ENCODE results near the gene ZDHHC14.
"Not testable (repeated sequence)": the region's sequence is repeated elsewhere in the genome, so short reads cannot be mapped to it uniquely, and the experiment has no call there.

ZDHHC14 gene

DNA sequence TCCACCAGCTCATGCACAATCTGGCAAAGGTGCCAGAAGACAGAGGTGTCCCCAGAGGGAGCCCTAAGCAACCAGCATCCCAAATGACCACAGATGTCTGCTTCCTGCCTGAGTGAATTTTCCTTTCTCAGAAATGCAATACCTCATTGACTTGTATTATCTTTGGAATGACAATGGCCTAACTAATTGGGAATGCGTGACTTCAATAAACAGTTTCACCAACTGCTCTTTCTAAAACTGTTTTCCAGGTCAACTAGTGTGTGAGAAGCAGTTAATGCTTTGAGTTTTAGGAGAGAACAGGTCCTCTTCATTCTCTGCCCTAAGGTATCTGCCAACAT, 333.1 kb downstream of the ZDHHC14 start:
- no peak for DNase-seq (ENCODE audit: low read depth in 3 of 3)

GRCh38 chr6:157715728-157716164, 334.8 kb downstream of the ZDHHC14 start:
- DNase-seq (ENCODE audit: low read depth in 3 of 3), result no peak

GRCh38 chr6:157716251-157716995, 335.4 kb downstream of the ZDHHC14 start:
- DNase-seq (ENCODE audit: low read depth in 3 of 3), result no peak

DNA sequence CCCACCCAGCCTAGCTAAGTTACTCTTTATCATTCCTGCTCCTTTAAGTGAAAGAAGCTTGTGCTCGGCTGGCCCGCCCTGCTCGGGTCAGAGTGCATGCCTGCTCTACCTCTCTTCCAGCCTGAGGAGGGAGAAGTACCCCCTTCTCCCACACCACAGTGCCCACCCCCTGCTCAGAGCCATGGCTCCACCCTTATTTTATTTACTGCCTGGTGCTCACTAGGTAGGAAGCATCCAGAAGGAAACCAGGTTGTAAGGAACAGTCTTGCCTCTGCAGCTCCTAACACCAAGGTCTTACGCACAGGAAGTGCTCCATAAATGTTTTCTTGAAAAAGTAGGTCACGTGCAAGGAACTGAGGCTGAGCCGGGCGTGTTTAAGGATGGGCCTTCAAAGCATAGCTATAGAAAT, 336.4 kb downstream of the ZDHHC14 start:
- DNase-seq (ENCODE audit: low read depth in 3 of 3), result no peak

DNA sequence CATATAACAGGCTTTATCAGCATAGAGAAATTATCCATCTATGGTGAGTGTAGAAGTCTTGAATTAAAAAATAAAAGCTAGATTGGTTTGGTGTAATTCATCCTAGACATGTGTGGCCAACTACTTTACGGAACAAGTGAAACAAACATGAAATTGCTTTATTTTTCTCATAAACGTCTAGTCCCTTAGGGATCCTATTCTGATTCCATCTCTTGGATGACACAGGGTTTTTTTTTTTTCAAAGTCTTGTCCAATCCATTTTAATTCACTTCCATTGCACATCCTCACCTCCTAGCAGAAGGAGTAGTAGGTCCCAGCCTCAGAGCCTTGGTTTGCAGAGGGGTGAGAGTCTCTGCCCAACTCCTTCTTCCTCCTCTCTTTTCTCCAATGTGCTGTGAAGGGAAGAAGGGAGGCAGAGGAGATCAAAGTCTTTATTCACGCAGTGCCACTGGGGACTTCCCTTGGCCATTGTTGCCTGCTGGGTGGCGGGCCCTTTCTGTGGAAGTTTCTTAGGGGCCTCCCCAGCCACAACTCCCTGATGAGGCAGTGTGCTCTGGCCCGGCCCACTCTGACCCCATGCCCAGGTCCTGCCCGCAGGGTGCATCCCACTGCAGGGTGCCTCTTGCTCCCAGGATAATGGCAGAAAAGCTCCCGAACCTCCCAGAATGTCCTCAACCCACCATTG, 337.7 kb downstream of the ZDHHC14 start:
- DNase-seq (ENCODE audit: low read depth in 3 of 3), result no peak

DNA sequence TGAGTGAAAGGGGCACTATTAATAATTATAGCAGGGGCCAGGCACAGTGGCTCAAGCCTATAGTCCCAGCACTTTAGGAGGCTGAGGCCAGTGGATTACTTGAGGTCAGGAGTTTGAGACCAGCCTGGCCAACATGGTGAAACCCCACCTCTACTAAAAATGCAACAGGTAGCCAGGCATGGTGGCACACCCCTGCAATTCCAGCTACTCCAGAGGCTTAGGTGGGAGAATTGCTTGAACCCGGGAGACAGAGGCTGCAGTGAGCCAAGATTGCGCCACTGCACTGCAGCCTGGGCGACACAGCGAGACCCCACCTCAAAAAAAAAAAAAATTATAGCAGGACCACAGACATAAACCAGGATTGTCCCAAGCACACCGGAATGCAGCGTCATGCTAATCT, 340.0 kb downstream of the ZDHHC14 start:
- DNase-seq (ENCODE audit: low read depth in 3 of 3), result not testable (repeated sequence)

DNA sequence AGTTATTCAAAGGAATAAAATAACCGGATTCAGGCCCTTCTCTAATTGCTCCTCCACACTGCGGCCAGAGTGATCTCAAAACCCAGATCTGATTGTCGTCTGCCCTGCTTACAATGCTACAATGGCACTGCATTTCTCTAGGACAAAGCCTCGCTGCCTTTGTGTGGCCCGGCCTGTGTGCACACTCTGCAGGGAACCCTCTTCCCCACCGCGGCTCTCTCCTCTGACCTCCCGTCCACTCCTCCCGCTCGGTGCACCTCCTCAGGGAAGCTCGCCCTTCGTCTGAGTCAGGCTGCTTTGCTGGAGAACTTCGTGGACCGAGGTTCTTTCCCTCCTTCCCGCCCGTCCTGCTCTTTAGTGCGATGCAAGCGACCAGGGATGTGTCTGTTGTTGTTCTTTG, 340.4 kb downstream of the ZDHHC14 start:
- DNase-seq (ENCODE audit: low read depth in 3 of 3), result no peak

DNA sequence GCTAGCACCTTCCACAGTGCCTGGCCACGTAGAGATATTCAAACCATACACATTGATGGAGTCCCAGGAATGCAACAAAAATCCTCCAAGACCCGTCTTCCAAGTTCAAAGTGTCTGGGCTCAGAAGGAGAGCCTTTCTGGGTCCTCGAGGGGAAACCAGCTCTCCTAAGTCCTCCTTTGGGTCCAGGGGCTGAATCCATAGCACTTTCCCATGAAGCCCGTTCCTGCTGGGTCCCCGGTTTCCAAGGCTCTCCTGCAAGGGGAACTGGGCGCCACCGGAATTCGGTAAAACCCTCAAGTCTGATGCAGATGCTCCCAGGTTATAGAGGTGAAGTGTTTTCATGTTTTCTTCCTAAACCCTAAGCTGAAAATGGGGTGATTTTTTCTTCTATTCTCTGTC, 340.8 kb downstream of the ZDHHC14 start:
- no peak for DNase-seq (ENCODE audit: low read depth in 3 of 3)

DNA sequence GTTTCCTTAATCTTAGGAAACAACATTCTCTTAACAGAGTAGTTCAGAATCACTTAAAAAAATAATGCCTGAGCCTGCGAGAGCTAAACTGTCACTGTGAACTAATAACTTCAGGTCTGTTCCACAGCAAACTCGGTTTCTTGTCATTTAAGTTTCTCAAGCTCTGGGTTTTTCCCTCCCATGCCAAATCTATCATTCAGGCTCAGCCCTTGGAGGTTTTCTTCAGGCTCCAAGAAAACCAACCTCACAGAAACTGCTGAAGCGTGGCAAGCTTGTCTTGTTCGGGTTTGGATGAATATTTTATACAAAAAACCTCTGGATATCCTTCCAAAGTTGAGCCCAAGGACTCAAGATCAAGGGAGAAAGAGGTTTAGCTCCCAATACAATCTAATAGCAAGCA, 342.4 kb downstream of the ZDHHC14 start:
- no peak for DNase-seq (ENCODE audit: low read depth in 3 of 3)

DNA sequence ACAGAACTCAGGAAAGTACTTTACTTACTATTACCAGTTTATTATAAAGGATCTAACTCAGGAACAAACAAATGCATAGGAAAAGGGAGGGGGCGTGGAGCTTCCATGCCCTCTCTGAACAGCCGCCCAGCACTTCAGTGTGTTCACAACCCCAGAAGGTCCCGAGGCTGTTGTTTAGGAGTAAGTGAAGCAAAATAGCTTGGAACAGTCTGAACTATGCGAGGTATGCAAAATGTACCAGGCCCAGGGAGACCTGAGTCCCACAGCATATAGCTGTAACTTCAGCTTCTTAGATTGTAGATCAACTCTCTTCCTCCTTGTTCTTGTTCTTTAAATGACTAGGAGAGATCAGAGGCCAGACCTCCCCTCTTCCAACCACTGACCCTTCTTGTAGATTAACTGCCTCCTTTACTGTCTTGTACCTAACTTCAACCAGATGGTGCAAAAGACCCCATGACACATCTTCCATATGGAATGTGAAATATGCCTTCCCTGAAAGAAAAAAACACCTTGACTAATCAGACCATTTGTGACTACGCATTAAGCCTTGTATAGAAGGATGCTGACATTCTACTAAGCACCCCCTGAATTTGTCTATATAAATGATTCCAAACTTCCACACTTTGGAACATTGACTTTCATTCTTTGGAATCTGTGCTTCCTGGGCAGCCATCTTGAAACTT, 343.3 kb downstream of the ZDHHC14 start:
- no peak for DNase-seq (ENCODE audit: low read depth in 3 of 3)

DNA sequence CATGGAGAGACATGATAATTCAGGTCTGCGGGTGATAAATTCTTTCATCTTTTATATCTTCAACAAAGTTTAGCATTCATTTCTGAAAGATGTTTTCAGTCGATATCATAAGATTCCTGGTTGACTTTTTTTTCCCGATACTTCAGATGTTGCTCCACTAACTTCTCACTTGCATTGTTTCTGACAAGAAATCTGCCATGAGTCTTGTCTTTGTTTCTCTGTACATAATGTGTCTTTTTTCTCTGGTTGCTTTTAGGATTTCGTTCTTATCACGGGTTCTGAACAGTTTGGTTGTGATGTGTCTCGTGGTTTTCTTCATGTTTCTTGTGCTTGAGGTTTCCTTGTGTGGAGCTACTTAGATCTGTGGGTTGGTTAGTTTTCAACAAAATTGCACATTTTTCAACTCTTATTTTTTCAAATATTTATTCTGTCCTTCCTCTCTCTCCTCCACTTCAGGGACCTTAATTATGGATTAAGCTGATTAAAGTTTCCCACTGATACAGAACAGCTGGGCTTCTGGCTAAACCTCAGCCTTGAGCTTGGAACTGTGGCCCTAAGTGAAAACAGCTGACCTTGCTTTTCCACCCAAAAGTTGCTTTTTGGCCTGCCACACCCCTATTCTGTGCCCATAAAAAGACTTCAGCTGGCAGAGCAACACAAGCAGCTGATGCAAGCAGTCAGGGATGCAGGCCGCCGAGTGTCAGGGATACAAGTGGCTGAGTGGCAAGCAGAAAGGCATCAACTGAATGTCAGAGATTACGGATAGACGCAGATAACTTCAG, 344.2 kb downstream of the ZDHHC14 start:
- no peak for DNase-seq (ENCODE audit: low read depth in 3 of 3)

GRCh38 chr6:157725836-157726235, 344.8 kb downstream of the ZDHHC14 start:
- DNase-seq (ENCODE audit: low read depth in 3 of 3), result no peak

GRCh38 chr6:157726892-157727628, 346.1 kb downstream of the ZDHHC14 start:
- no peak for DNase-seq (ENCODE audit: low read depth in 3 of 3)

Measured in stimulated activated CD4-positive, alpha-beta T cell treated with anti-CD3 and anti-CD28 coated beads, TNF-alpha, amount 100 ng/mL, for 24 hours (primary cell).